HG02852 (cell line): Measurements from ENCODE around the gene FAM53B.

Experiments used
- ATAC-seq: cut with Tn5 transposase; IDR thresholded peaks from one replicate; pipeline ENCODE4 v1.9.1; 2021; ENCODE audit warnings: mild to moderate bottlenecking, moderate library complexity; ENCODE audit not compliant: unreplicated experiment

FAM53B gene

GRCh38 chr10:124667425-124668345 lies 76.5 kb downstream of the FAM53B start:
- no peak for ATAC-seq

GRCh38 chr10:124666494-124666893 lies 77.7 kb downstream of the FAM53B start:
- ATAC-seq, result no peak

GRCh38 chr10:124665980-124666379 lies 78.2 kb downstream of the FAM53B start:
- no peak for ATAC-seq

GRCh38 chr10:124665558-124665957 lies 78.6 kb downstream of the FAM53B start:
- no peak for ATAC-seq

- no peak for ATAC-seq
Observed at GRCh38 chr10:124665091-124665490, 79.1 kb downstream of the FAM53B start.

GRCh38 chr10:124663766-124664360 lies 80.3 kb downstream of the FAM53B start:
- no peak for ATAC-seq

- ATAC-seq, result no peak
Observed at GRCh38 chr10:124663228-124663627, 81.0 kb downstream of the FAM53B start.

GRCh38 chr10:124661660-124662180 lies 82.5 kb downstream of the FAM53B start:
- no peak for ATAC-seq

GRCh38 chr10:124660404-124661125 lies 83.6 kb downstream of the FAM53B start:
- no peak for ATAC-seq

- no peak for ATAC-seq
Observed at GRCh38 chr10:124659380-124659779, 84.8 kb downstream of the FAM53B start.

- ATAC-seq, result no peak
Observed at GRCh38 chr10:124658591-124659242, 85.5 kb downstream of the FAM53B start.

GRCh38 chr10:124657806-124658205 lies 86.4 kb downstream of the FAM53B start:
- no peak for ATAC-seq

GRCh38 chr10:124656541-124656940 lies 87.6 kb downstream of the FAM53B start:
- no peak for ATAC-seq

GRCh38 chr10:124656113-124656490 lies 88.1 kb downstream of the FAM53B start:
- ATAC-seq, result no peak

GRCh38 chr10:124655191-124656112 lies 88.7 kb downstream of the FAM53B start:
- ATAC-seq, result no peak

GRCh38 chr10:124654686-124655085 lies 89.5 kb downstream of the FAM53B start:
- no peak for ATAC-seq

- ATAC-seq, result no peak
Observed at GRCh38 chr10:124653811-124654651, 90.1 kb downstream of the FAM53B start.

GRCh38 chr10:124653311-124653710 lies 90.9 kb downstream of the FAM53B start:
- no peak for ATAC-seq

GRCh38 chr10:124652701-124653100 lies 91.5 kb downstream of the FAM53B start:
- no peak for ATAC-seq
